ENCODE data around the gene IPO7. TPM values are rescaled to one million over a fixed set of nuclear protein-coding genes. Genes with fewer than 3 reads are reported as not detected.
"Not testable (repeated sequence)": the region's sequence is repeated elsewhere in the genome, so short reads cannot be mapped to it uniquely, and the experiment has no call there.

The IPO7 gene
- 10 to 100 TPM; 43.8 to 73.3 TPM for total RNA-seq

GRCh38 chr11:9384535-9385326 is at the start of gene IPO7:
Gene IPO7 (plus strand): TSS chr11:9384652. CDS start chr11:9384764, 112 bp downstream.
- Histone ChIP-seq H3K36me3 (no peaks in the 10 kb centered on the region), H3K27ac (peak within 1 kb of the TSS; percentile 87 to 93), H3K27me3 (replicated peaks; ENCODE audit: insufficient read depth) (no peaks in the 10 kb centered on the region), H3K9me3 (no peaks in the 10 kb centered on the region), H3K4me3 (peak within 1 kb of the TSS; percentile 87 to 94), H3K4me1 (replicated peaks) (peaks cover 3% of the 10 kb centered on the region)
- TF ChIP-seq CTCF (IDR thresholded peaks at IDR 0.05) (peak in 2 of 4 experiments; percentile 22 to 24), POLR2A (IDR thresholded peaks at IDR 0.05) (peak; percentile 77), POLR2AphosphoS5 (IDR thresholded peaks at IDR 0.05) (peak; percentile 95)
- under 1% methylated on average over 70 of the region's 70 CpGs for WGBS
- DNase-seq (ENCODE audit: low spot score): peak; percentile 90
- intact Hi-C loops (cut with DNase I): loop anchor here (2.0 to 5.0 kb wide), 2 partner anchors 20 to 67 kb away; no protein-coding TSS in a partner anchor

- 67% methylated on average over 5 of the region's 5 CpGs for WGBS
- intact Hi-C loops (cut with DNase I): no loop called here
- Histone ChIP-seq H3K27ac (no peak overlapping the region), H3K9me3 (no peaks in the 10 kb centered on the region), H3K4me1 (replicated peaks) (no peaks in the 10 kb centered on the region), H3K27me3 (replicated peaks; ENCODE audit: insufficient read depth) (no peaks in the 10 kb centered on the region), H3K36me3 (no peaks in the 10 kb centered on the region), H3K4me3 (no peak overlapping the region)
- TF ChIP-seq CTCF (IDR thresholded peaks at IDR 0.05) (no peak), POLR2AphosphoS5 (IDR thresholded peaks at IDR 0.05) (no peak), POLR2A (IDR thresholded peaks at IDR 0.05) (no peak)
- DNase-seq (ENCODE audit: low spot score): no peak
Measured at GRCh38 chr11:9341638-9342178, 42.7 kb upstream of the IPO7 start.

GRCh38 chr11:9344061-9344680 is 40.3 kb upstream of the IPO7 start:
- no peaks in the 10 kb centered on the region for H3K36me3 ChIP-seq
- H3K27ac ChIP-seq: no peak overlapping the region
- TF ChIP-seq POLR2AphosphoS5 (IDR thresholded peaks at IDR 0.05) (no peak), POLR2A (IDR thresholded peaks at IDR 0.05) (no peak), CTCF (IDR thresholded peaks at IDR 0.05) (no peak)
- DNase-seq (ENCODE audit: low spot score): no peak
- H3K4me3 ChIP-seq: no peak overlapping the region
- no peaks in the 10 kb centered on the region for H3K27me3 ChIP-seq (replicated peaks; ENCODE audit: insufficient read depth)
- intact Hi-C loops (cut with DNase I): no loop called here
- no peaks in the 10 kb centered on the region for H3K9me3 ChIP-seq
- WGBS: 58% methylated on average over 3 of the region's 3 CpGs
- no peaks in the 10 kb centered on the region for H3K4me1 ChIP-seq (replicated peaks)

GRCh38 chr11:9347100-9347499 is 37.4 kb upstream of the IPO7 start:
- H3K36me3 ChIP-seq: no peaks in the 10 kb centered on the region
- no peak for DNase-seq (ENCODE audit: low spot score)
- WGBS: 61% methylated on average over 2 of the region's 2 CpGs
- H3K4me3 ChIP-seq: no peak overlapping the region
- no peaks in the 10 kb centered on the region for H3K9me3 ChIP-seq
- TF ChIP-seq POLR2AphosphoS5 (IDR thresholded peaks at IDR 0.05) (no peak), POLR2A (IDR thresholded peaks at IDR 0.05) (no peak), CTCF (IDR thresholded peaks at IDR 0.05) (no peak)
- no peak overlapping the region for H3K27ac ChIP-seq
- intact Hi-C loops (cut with DNase I): no loop called here
- no peaks in the 10 kb centered on the region for H3K27me3 ChIP-seq (replicated peaks; ENCODE audit: insufficient read depth)
- no peaks in the 10 kb centered on the region for H3K4me1 ChIP-seq (replicated peaks)

GRCh38 chr11:9347779-9348178 is 36.7 kb upstream of the IPO7 start:
- H3K4me3 ChIP-seq; DNase-seq (ENCODE audit: low spot score); H3K9me3 ChIP-seq; H3K4me1 ChIP-seq (replicated peaks); H3K36me3 ChIP-seq; H3K27ac ChIP-seq; intact Hi-C loops (cut with DNase I); H3K27me3 ChIP-seq (replicated peaks; ENCODE audit: insufficient read depth): not testable (repeated sequence)
- WGBS: 42% methylated on average over 4 of the region's 4 CpGs
